Stomach smooth muscle (tissue), 2 donors: ENCODE results near the gene ARSG.

ENCODE experiments used
- H3K27ac ChIP-seq: one replicate; pipeline ENCODE4 v1.7.0; 2013; ENCODE audit warnings: mild to moderate bottlenecking, low read length, inconsistent platforms
- H3K27me3 ChIP-seq, 2 donors: one replicate each; pipeline ENCODE4 v1.7.0; 2013; ENCODE audit warnings: low read length in 2 of 2; ENCODE audit not compliant: insufficient read depth in 2 of 2, control insufficient read depth in 1 of 2
- H3K36me3 ChIP-seq, 2 donors: one replicate each; pipeline ENCODE4 v1.7.0; 2013; ENCODE audit warnings: low read length in 2 of 2; ENCODE audit not compliant: control insufficient read depth in 2 of 2, insufficient read depth in 2 of 2
- H3K4me1 ChIP-seq: one replicate; pipeline ENCODE4 v1.7.0; 2013; ENCODE audit warnings: low read length; ENCODE audit not compliant: control insufficient read depth, insufficient read depth
- H3K4me3 ChIP-seq, 2 donors: one replicate each; pipeline ENCODE4 v1.7.0; 2013; ENCODE audit warnings: low read length in 2 of 2
- H3K9ac ChIP-seq, 2 donors: one replicate each; pipeline ENCODE4 v1.7.0; 2013; ENCODE audit warnings: low read length in 2 of 2, mild to moderate bottlenecking in 1 of 2
- H3K9me3 ChIP-seq, 2 donors: one replicate each; pipeline ENCODE4 v1.7.0; 2013; ENCODE audit warnings: low read length in 2 of 2; ENCODE audit not compliant: control insufficient read depth in 2 of 2
- donor health status: healthy.
- donor health status: Pancreatic carcinoma.

Gene ARSG

GRCh38 chr17:68384471-68384870 lies 93.2 kb downstream of the ARSG start:
- no peak overlapping the region for H3K4me3 ChIP-seq
- no peaks in the 10 kb centered on the region for H3K27me3 ChIP-seq
- H3K4me1 ChIP-seq: no peaks in the 10 kb centered on the region
- H3K36me3 ChIP-seq: no peaks in the 10 kb centered on the region
- H3K27ac ChIP-seq: no peak overlapping the region
- H3K9me3 ChIP-seq: no peaks in the 10 kb centered on the region
- H3K9ac ChIP-seq: no peak overlapping the region

GRCh38 chr17:68384941-68385340 lies 93.6 kb downstream of the ARSG start:
- Histone ChIP-seq H3K27me3 (no peaks in the 10 kb centered on the region), H3K36me3 (no peaks in the 10 kb centered on the region), H3K4me3 (no peak overlapping the region), H3K9me3 (no peaks in the 10 kb centered on the region), H3K4me1 (no peaks in the 10 kb centered on the region), H3K9ac (no peak overlapping the region), H3K27ac (no peak overlapping the region)

GRCh38 chr17:68385490-68386215 lies 94.4 kb downstream of the ARSG start:
- H3K36me3 ChIP-seq: no peaks in the 10 kb centered on the region
- H3K27ac ChIP-seq: no peak overlapping the region
- H3K4me1 ChIP-seq: no peaks in the 10 kb centered on the region
- no peak overlapping the region for H3K9ac ChIP-seq
- H3K4me3 ChIP-seq: no peak overlapping the region
- no peaks in the 10 kb centered on the region for H3K9me3 ChIP-seq
- H3K27me3 ChIP-seq: no peaks in the 10 kb centered on the region

- H3K27ac ChIP-seq: no peak overlapping the region
- no peaks in the 10 kb centered on the region for H3K36me3 ChIP-seq
- H3K4me1 ChIP-seq: no peaks in the 10 kb centered on the region
These were observed 96.3 kb downstream of the ARSG start for GRCh38 chr17:68387435-68388218.

GRCh38 chr17:68389041-68389440 lies 97.7 kb downstream of the ARSG start:
- Histone ChIP-seq H3K27ac (no peak overlapping the region), H3K9ac (no peak overlapping the region), H3K36me3 (no peaks in the 10 kb centered on the region), H3K9me3 (no peaks in the 10 kb centered on the region), H3K4me1 (no peaks in the 10 kb centered on the region), H3K27me3 (no peaks in the 10 kb centered on the region), H3K4me3 (no peak overlapping the region)

More at GRCh38 chr17:68387435-68388218, 96.3 kb downstream of the ARSG start:
- Histone ChIP-seq H3K9ac (no peak overlapping the region), H3K4me3 (no peak overlapping the region), H3K27me3 (no peaks in the 10 kb centered on the region), H3K9me3 (no peaks in the 10 kb centered on the region)

- Histone ChIP-seq H3K27ac (no peak overlapping the region), H3K9ac (no peak overlapping the region), H3K9me3 (peaks cover 0 to 6% of the 10 kb centered on the region in 2 donors), H3K36me3 (peaks cover 0 to 3% of the 10 kb centered on the region in 2 donors), H3K27me3 (no peaks in the 10 kb centered on the region), H3K4me3 (no peak overlapping the region), H3K4me1 (no peaks in the 10 kb centered on the region)
These were observed 99.7 kb downstream of the ARSG start for GRCh38 chr17:68390888-68391545.

GRCh38 chr17:68391561-68392268 lies 100.4 kb downstream of the ARSG start:
- Histone ChIP-seq H3K9ac (no peak overlapping the region), H3K9me3 (peaks cover 0 to 6% of the 10 kb centered on the region in 2 donors), H3K4me1 (no peaks in the 10 kb centered on the region), H3K4me3 (no peak overlapping the region), H3K27me3 (no peaks in the 10 kb centered on the region), H3K27ac (no peak overlapping the region), H3K36me3 (peaks cover 0 to 3% of the 10 kb centered on the region in 2 donors)

- no peak overlapping the region for H3K9ac ChIP-seq
- no peaks in the 10 kb centered on the region for H3K27me3 ChIP-seq
- no peak overlapping the region for H3K4me3 ChIP-seq
- H3K4me1 ChIP-seq: peaks cover 4% of the 10 kb centered on the region
- H3K9me3 ChIP-seq: peaks cover 0 to 6% of the 10 kb centered on the region in 2 donors
- H3K36me3 ChIP-seq: peaks cover 0 to 3% of the 10 kb centered on the region in 2 donors
- H3K27ac ChIP-seq: no peak overlapping the region
These were observed 103.5 kb downstream of the ARSG start for GRCh38 chr17:68394608-68395331.

GRCh38 chr17:68396226-68397107 lies 105.2 kb downstream of the ARSG start:
- peaks cover 0 to 3% of the 10 kb centered on the region in 2 donors for H3K36me3 ChIP-seq
- H3K9me3 ChIP-seq: peaks cover 0 to 6% of the 10 kb centered on the region in 2 donors
- H3K4me1 ChIP-seq: peaks cover 4% of the 10 kb centered on the region
- no peak overlapping the region for H3K27ac ChIP-seq
- no peaks in the 10 kb centered on the region for H3K27me3 ChIP-seq
- H3K9ac ChIP-seq: no peak overlapping the region
- H3K4me3 ChIP-seq: no peak overlapping the region
